ENCODE results near the gene MACROH2A1. TPM values are rescaled to one million over a fixed set of nuclear protein-coding genes. Genes with fewer than 3 reads are reported as not detected.

Gene MACROH2A1
- polyA plus RNA-seq, 6 donors from 2014 or later, result 85.2 to 170 (median 120) TPM

DNA sequence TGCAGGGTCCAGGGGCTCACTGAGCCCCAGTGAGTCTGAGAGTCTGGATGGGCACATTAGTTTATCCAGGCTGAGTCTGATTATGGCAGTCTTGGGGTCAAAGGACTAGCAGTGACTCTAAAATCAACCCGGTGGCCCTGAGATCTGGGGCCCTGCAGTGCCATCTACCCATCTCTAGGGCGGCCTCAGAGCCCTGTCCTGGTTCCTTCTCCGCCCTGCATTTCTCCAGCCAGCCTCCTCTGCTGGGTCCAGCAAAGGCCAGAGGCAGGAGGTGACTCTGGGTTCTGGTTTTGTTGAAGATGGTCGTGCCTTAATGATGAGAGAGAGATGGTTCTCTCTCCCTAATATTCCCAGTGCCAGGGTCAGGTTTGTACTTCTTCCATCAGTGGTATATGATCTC is 33.1 kb upstream of the MACROH2A1 start:
- ATAC-seq (ENCODE audit: low read depth in 2 of 2) (no peak), DNase-seq (no peak)
- H3K27ac Mint-ChIP-seq, result no peak overlapping the region
- H3K4me1 Mint-ChIP-seq, result peaks cover 4 to 11% (median 6%) of the 10 kb centered on the region in 3 donors
- peaks cover 6 to 13% (median 10%) of the 10 kb centered on the region in 7 donors for H3K9me3 Mint-ChIP-seq
- H3K36me3 Mint-ChIP-seq, result peaks cover 0 to 9% of the 10 kb centered on the region in 2 donors
- H3K4me3 Mint-ChIP-seq, result no peak overlapping the region
- peaks cover 5 to 25% (median 7%) of the 10 kb centered on the region in 3 donors for H3K27me3 Mint-ChIP-seq

DNA sequence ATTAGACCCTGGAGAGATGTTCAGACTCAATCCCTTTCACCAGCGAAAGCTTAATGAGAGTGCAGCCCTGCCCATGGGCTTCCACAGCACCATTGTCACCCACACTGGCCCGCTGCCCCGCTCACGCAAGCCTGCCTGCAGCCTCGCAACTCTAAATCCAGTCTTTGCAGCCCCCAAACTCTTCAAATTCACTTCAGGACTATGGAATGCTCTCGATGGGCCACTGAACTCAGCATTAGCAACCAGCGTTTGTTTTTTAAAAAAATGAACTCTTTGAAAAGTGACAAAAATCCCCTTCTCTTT is 31.1 kb upstream of the MACROH2A1 start:
- no peak for DNase-seq
- Mint-ChIP-seq H3K27me3 (peaks cover 7 to 25% (median 10%) of the 10 kb centered on the region in 3 donors), H3K4me1 (peaks cover 0 to 4% (median 0%) of the 10 kb centered on the region in 3 donors), H3K4me3 (no peak overlapping the region), H3K36me3 (peaks cover 0 to 9% of the 10 kb centered on the region in 2 donors), H3K9me3 (peaks cover 6 to 13% (median 10%) of the 10 kb centered on the region in 7 donors), H3K27ac (no peak overlapping the region)
- ATAC-seq (ENCODE audit: low read depth in 2 of 2), result no peak

DNA sequence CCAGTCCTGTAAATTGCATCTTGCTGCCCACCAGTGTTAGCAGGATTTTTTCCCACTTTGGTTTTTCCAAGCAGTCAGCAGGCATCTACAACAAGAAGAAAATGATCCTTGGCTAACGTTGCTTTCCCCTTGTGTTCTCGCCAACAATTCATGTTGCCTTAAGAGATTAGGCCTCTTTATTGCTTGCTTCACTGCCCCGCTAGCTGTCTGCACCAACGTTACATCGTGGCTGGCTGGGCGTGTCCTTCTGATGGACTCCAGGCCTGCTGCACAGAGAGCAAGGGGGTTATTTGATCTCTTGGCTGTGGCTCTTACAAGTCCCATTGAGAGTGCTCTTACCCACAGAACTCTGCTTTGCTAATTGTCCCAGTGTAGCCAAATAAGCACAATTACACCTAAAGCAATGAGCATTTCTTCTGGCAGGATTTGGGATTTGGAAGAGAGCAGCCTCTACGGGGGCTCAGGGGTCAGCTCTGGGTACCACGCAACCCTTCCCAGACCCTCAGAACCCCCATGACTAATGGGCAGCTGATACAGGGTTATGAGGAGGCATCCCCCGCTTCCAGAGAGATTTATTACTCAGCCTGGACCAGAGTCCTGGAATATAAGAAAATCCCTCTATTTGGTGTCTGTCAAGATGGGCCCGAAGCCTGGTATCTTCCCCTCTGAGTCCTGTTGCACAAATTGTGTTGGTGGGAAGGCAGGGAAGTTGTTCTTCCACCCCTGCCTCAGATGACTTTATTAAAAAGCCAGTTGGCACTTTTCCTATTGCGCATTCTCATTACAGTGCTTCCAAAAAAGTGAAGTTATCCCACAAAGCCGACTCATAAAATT is 30.5 kb upstream of the MACROH2A1 start:
- no peak for DNase-seq
- Mint-ChIP-seq H3K27me3 (peaks cover 6 to 19% (median 13%) of the 10 kb centered on the region in 3 donors), H3K27ac (peak overlapping the region in 1 of 6 donors; percentile 52), H3K4me1 (peaks cover 0 to 4% (median 0%) of the 10 kb centered on the region in 3 donors), H3K4me3 (no peak overlapping the region), H3K36me3 (peaks cover 0 to 9% of the 10 kb centered on the region in 2 donors), H3K9me3 (peaks cover 6 to 13% (median 10%) of the 10 kb centered on the region in 7 donors)
- ATAC-seq (ENCODE audit: low read depth in 2 of 2), result no peak

DNA sequence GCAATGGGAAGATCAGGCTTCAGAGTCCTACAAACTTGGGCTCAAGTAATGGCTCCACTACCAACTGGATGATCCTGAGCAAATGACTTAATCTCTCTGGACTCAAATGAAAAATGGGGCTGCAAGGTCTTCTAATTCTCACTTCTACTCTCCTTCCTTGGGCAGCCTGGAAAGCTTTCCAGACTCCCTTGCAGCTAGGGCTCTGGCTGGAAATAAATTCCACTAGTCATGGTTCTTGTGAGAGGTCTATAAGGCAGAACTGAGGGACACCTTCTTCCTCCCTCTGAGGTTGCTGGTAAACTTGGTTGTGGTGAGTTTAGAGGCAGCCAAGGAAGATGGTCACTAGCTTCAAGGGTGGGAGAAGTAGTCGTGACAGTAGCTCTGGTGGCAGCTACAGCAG is 29.6 kb upstream of the MACROH2A1 start:
- H3K27me3 Mint-ChIP-seq, result peaks cover 6 to 25% (median 18%) of the 10 kb centered on the region in 3 donors
- H3K4me1 Mint-ChIP-seq, result peaks cover 0 to 4% (median 0%) of the 10 kb centered on the region in 3 donors
- peaks cover 6 to 13% (median 10%) of the 10 kb centered on the region in 7 donors for H3K9me3 Mint-ChIP-seq
- H3K27ac Mint-ChIP-seq, result no peak overlapping the region
- H3K36me3 Mint-ChIP-seq, result peaks cover 0 to 9% of the 10 kb centered on the region in 2 donors
- DNase-seq, result no peak
- ATAC-seq (ENCODE audit: low read depth in 2 of 2), result no peak
- no peak overlapping the region for H3K4me3 Mint-ChIP-seq

DNA sequence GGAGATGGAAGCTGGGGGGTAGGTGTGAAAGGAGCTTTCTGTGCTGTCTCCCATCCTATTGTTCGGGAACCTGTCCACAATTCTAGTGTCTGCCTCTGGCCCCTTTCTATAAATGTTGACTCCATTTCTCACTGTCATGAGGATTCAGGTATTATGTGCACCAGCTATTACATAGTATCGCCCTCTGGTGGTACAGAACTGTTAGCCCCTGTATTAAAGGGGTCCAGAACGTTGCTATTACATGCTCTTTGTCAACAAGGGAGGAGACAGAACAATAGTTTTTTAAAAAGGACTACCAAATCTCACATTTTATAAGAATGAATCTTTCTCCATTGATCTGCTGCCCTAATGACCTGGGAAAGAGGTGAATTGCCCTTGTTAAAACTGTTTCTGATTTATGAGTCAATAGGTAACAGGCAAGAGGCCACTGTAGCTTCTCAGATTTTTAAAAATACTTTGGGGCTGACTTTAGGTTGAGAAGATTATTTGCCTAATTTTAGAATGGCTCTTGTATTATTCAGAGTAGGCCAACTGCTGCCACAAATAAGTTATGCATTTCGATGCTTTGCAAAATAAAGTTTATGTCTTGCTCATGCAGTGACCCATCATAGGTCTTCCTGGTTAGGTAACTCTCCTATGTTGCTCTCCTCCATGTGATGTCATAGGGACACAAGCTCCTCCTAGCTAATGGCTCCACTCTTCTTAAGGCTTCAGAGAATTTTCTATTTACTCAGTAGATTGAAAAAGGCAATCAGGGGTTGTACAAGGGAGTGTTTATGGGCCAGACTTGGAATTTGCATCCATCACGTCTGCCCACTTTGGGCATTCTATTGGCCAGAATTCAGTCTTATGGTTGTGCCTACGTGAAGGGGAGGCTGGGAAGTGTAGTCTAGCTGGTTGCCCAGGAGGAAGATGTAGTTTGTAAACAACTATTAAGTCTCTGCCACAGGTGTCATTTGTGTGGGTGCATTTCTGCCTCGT is 27.4 kb upstream of the MACROH2A1 start:
- peaks cover 0 to 9% of the 10 kb centered on the region in 2 donors for H3K36me3 Mint-ChIP-seq
- H3K4me3 Mint-ChIP-seq, result no peak overlapping the region
- H3K27me3 Mint-ChIP-seq, result peaks cover 9 to 26% (median 18%) of the 10 kb centered on the region in 3 donors
- peak; percentile 78 to 87 for ATAC-seq (ENCODE audit: low read depth in 2 of 2)
- DNase-seq, result peak; percentile 20
- H3K9me3 Mint-ChIP-seq, result peaks cover 6 to 13% (median 10%) of the 10 kb centered on the region in 7 donors
- H3K27ac Mint-ChIP-seq, result peak overlapping the region in 1 of 6 donors; percentile 6
- peaks cover 0 to 4% (median 0%) of the 10 kb centered on the region in 3 donors for H3K4me1 Mint-ChIP-seq

DNA sequence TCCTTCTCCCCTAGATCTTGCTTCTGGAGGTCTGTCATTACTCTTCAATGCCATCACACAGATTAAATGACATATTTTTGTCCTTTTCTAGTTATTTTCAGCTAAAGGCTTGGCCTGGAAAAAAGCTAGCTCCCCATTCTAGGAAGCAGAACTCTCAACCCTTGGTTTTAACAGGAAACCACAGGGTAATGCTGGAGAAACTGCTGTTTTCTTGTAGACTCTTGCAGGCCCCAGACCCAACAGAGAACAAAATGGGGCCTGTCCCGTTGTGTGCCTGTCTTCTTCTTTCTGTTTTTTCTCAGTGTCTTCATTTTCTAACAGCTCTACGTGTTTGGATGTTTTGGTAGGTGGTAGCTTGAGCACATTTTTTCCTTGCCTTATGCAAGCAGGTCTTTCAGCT is 26.6 kb upstream of the MACROH2A1 start:
- ATAC-seq (ENCODE audit: low read depth in 2 of 2) (no peak), DNase-seq (no peak)
- H3K27me3 Mint-ChIP-seq, result peaks cover 16 to 30% (median 20%) of the 10 kb centered on the region in 3 donors
- peaks cover 6 to 21% (median 9%) of the 10 kb centered on the region in 7 donors for H3K9me3 Mint-ChIP-seq
- no peak overlapping the region for H3K4me3 Mint-ChIP-seq
- H3K27ac Mint-ChIP-seq, result peak overlapping the region in 1 of 6 donors; percentile 3
- H3K4me1 Mint-ChIP-seq, result peaks cover 0 to 4% (median 0%) of the 10 kb centered on the region in 3 donors
- peaks cover 0 to 9% of the 10 kb centered on the region in 2 donors for H3K36me3 Mint-ChIP-seq

DNA sequence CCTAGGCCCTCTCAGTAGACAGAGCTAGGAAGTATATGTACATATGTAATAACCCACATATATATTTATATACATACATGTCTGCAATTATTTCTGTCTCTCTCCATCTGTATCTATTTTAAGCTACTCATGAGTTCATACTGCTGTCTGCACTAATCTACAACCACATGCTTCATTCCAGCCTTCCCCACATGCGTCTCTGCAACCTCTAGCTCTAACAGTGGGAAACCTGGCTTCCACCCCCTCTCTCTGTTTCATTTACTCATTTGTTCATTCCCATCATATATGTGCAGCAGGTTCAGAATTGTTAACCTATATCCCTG is 24.8 kb upstream of the MACROH2A1 start:
- no peak overlapping the region for H3K4me3 Mint-ChIP-seq
- ATAC-seq (ENCODE audit: low read depth in 2 of 2), result no peak
- peaks cover 10 to 35% (median 19%) of the 10 kb centered on the region in 7 donors for H3K9me3 Mint-ChIP-seq
- peaks cover 25 to 37% (median 29%) of the 10 kb centered on the region in 3 donors for H3K27me3 Mint-ChIP-seq
- no peak overlapping the region for H3K27ac Mint-ChIP-seq
- H3K36me3 Mint-ChIP-seq, result peaks cover 7 to 14% of the 10 kb centered on the region in 2 donors
- DNase-seq, result no peak
- H3K4me1 Mint-ChIP-seq, result peaks cover 0 to 4% (median 0%) of the 10 kb centered on the region in 3 donors

DNA sequence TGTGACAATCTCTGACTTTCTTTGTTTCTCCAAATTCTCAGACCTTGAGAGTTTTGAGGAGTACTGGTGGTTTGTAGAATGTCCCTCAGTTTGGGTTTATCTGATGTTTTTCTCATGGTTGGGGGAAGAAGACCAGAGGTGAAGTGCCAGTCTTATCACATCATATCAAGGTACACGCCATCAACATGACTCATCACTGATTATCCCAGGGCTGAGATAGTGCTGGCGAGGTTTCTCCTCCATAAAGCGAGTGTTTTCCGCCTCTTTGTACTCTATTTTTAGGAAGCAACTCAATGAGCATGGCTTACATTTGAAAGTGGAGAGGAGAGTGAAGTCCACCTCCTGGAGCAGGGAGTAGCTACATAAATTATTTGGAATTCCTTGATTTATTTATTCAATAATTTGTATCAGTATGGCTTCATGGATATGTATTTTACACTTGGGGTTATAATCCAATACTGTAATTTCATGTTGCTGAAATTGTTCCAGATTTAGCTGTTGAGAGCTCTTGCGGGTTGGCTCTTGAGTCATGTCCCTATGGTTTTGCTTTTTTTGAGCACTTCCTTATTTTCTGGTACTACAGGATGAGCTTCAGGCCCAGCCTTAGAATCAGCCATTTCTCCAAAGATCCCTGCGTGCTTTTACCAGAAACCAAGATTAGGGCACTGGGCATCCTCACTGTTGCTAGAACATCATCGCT is 24.3 kb upstream of the MACROH2A1 start:
- Mint-ChIP-seq H3K9me3 (peaks cover 7 to 35% (median 14%) of the 10 kb centered on the region in 7 donors), H3K27ac (no peak overlapping the region), H3K4me1 (peaks cover 0 to 4% (median 0%) of the 10 kb centered on the region in 3 donors), H3K4me3 (no peak overlapping the region), H3K36me3 (peaks cover 7 to 11% of the 10 kb centered on the region in 2 donors), H3K27me3 (peaks cover 27 to 37% (median 30%) of the 10 kb centered on the region in 3 donors)
- ATAC-seq (ENCODE audit: low read depth in 2 of 2) (no peak), DNase-seq (no peak)

GRCh38 chr5:135422419-135422818 is 23.4 kb upstream of the MACROH2A1 start:
- Mint-ChIP-seq H3K9me3 (peaks cover 5 to 32% (median 11%) of the 10 kb centered on the region in 7 donors), H3K27ac (no peak overlapping the region), H3K36me3 (peaks cover 7 to 11% of the 10 kb centered on the region in 2 donors), H3K27me3 (peaks cover 27 to 37% (median 32%) of the 10 kb centered on the region in 3 donors), H3K4me3 (no peak overlapping the region), H3K4me1 (peaks cover 0 to 4% (median 0%) of the 10 kb centered on the region in 3 donors)
- ATAC-seq (ENCODE audit: low read depth in 2 of 2) (no peak), DNase-seq (no peak)

DNA sequence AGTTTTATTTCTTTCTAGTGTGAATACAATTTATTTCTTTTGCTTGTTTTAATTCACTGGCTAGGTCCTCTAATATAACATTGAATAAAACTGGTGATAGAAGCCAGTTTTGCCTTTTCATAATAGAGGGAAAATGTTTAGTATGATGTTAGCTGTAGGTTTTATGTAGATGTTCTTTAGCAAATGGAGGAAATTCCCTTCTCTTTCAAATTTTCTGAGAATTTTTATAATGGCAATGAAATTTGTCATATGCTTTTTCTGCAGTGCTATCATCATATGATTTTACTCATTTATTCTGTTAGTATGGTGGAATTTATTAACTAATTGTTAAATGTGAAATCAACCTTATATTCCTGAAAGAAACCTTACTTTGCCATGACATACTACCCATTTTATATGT is 18.1 kb upstream of the MACROH2A1 start:
- H3K4me1 Mint-ChIP-seq, result no peaks in the 10 kb centered on the region
- peaks cover 5 to 32% (median 11%) of the 10 kb centered on the region in 7 donors for H3K9me3 Mint-ChIP-seq
- H3K27ac Mint-ChIP-seq, result no peak overlapping the region
- peaks cover 7 to 11% of the 10 kb centered on the region in 2 donors for H3K36me3 Mint-ChIP-seq
- DNase-seq (no peak), ATAC-seq (ENCODE audit: low read depth in 2 of 2) (no peak)
- no peak overlapping the region for H3K4me3 Mint-ChIP-seq
- peaks cover 14 to 29% (median 26%) of the 10 kb centered on the region in 3 donors for H3K27me3 Mint-ChIP-seq

DNA sequence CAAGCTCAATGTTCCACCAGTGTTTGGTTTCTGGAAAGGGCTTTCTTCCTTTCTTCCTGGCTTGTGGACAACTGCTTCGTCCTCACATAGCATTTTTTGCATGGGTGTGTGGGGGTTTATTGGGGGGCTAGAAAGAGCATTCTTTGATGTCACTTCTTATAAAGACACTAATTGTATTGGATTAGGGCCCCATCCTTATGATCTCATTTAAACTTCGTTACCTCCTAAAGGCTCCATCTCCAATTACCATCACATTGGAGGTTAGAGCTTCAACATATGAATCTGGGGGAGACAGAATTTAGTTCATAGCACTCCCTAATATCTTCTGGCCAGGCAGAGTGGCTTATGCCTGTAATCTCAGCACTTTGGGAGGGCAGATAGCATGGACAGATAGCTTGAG is 6.1 kb upstream of the MACROH2A1 start:
- H3K36me3 Mint-ChIP-seq, result peaks cover 0 to 4% of the 10 kb centered on the region in 2 donors
- H3K27ac Mint-ChIP-seq, result no peak overlapping the region
- H3K4me3 Mint-ChIP-seq, result no peak overlapping the region
- H3K27me3 Mint-ChIP-seq, result peaks cover 0 to 5% (median 4%) of the 10 kb centered on the region in 3 donors
- peaks cover 0 to 9% (median 1%) of the 10 kb centered on the region in 7 donors for H3K9me3 Mint-ChIP-seq
- DNase-seq (no peak), ATAC-seq (ENCODE audit: low read depth in 2 of 2) (no peak)
- peaks cover 0 to 5% (median 0%) of the 10 kb centered on the region in 3 donors for H3K4me1 Mint-ChIP-seq

DNA sequence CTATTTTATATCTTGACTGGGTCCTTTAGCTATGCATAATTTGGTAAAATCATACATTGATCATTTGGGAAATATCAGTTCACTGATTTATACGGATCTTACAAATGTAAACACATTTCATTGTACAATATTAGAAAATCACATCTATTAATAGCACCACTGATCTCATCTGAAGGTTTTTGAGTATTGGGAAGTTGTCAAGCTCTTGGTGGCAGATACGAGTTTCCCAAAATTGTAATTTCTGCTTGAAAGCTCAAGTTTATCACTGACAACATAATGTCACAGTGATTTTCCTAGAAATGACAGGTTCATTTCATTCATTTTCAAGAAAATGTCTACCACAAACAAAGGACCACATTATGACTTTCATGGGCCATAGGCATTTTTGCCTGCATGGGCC is 3.0 kb upstream of the MACROH2A1 start:
- Mint-ChIP-seq H3K27me3 (no peaks in the 10 kb centered on the region), H3K27ac (no peak overlapping the region), H3K9me3 (peaks cover 0 to 6% (median 0%) of the 10 kb centered on the region in 7 donors), H3K36me3 (peaks cover 0 to 4% of the 10 kb centered on the region in 2 donors), H3K4me1 (peaks cover 10 to 25% (median 20%) of the 10 kb centered on the region in 3 donors), H3K4me3 (peak overlapping the region in 1 of 8 donors; percentile 12)
- DNase-seq, result no peak
- ATAC-seq (ENCODE audit: low read depth in 2 of 2), result no peak

Measured in naive B cell (primary cell).